H1 (cell line): Measurements from ENCODE around the gene HRH3. TPM values are rescaled to one million over a fixed set of nuclear protein-coding genes. Genes with fewer than 3 reads are reported as not detected.

ENCODE experiments used
- CTCF ChIA-PET: fragments of 300-600 bp; sonication (Branson Sonifier 250); formaldehyde crosslinking; loops from one replicate; lab custom pipeline; 2021; ENCODE audit not compliant: partially characterized antibody; lab: Charles Lee
- POLR2A ChIA-PET: fragments of 300-600 bp; sonication (Branson Sonifier 250); formaldehyde crosslinking; loops from one replicate; lab custom pipeline; 2021; ENCODE audit warnings: inconsistent platforms; ENCODE audit not compliant: partially characterized antibody; lab: Charles Lee
- DNase-seq, 2 experiments: peaks; one replicate each; pipeline versions ENCODE4 v3.0.0 to v3.0.0-alpha.2; 2010 to 2022; ENCODE audit warnings: low spot score in 2 of 2, low read depth in 1 of 2, mixed read lengths in 1 of 2
- FAIRE-seq: peaks from 2 replicates; lab custom pipeline; 2011; peaks lifted over from hg19 to GRCh38; lab: Jason Lieb, UNC
- H2AFZ ChIP-seq: 2 replicates; pipeline ENCODE4 v1.8.1; 2012; ENCODE audit warnings: low read length, inconsistent platforms
- H2AK5ac ChIP-seq: 2 replicates; pipeline ENCODE4 v1.6.1; 2013; ENCODE audit warnings: low read depth, low read length
- H2BK120ac ChIP-seq: replicated peaks from 2 replicates; pipeline ENCODE3; 2013; ENCODE audit warnings: low read depth, low read length, inconsistent platforms
- H2BK12ac ChIP-seq: 2 replicates; pipeline ENCODE4 v1.6.1; 2013; ENCODE audit warnings: low read depth, low read length
- H2BK15ac ChIP-seq: 2 replicates; pipeline ENCODE4 v1.6.1; 2013; ENCODE audit warnings: low read length
- H2BK20ac ChIP-seq: 2 replicates; pipeline ENCODE4 v1.6.1; 2013; ENCODE audit warnings: low read length
- H2BK5ac ChIP-seq: 2 replicates; pipeline ENCODE4 v1.6.1; 2013; ENCODE audit warnings: low read depth, low read length
- H3K14ac ChIP-seq: 2 replicates; pipeline ENCODE4 v1.6.1; 2013; ENCODE audit warnings: inconsistent platforms; ENCODE audit not compliant: insufficient read length
- H3K18ac ChIP-seq: 2 replicates; pipeline ENCODE4 v1.6.1; 2013; ENCODE audit warnings: low read length; ENCODE audit errors: extremely low read depth
- H3K23ac ChIP-seq: 2 replicates; pipeline ENCODE4 v1.6.1; 2013; ENCODE audit warnings: inconsistent platforms; ENCODE audit not compliant: insufficient read length
- H3K23me2 ChIP-seq: 2 replicates; pipeline ENCODE4 v1.6.1; 2013; ENCODE audit warnings: low read depth, low read length
- H3K27ac ChIP-seq: 2 replicates; pipeline ENCODE4 v1.6.1; 2011; ENCODE audit warnings: low read depth, low read length, inconsistent platforms
- H3K27me3 ChIP-seq, 4 experiments: replicated peaks in 1 of 4; 1 replicate in 1 of 4; 2 replicates in 3 of 4; pipeline versions ENCODE4 v1.6.1 to v1.8.1; 2011 to 2013; ENCODE audit warnings: low read length in 3 of 4, mild to moderate bottlenecking in 3 of 4, inconsistent platforms in 2 of 4, mixed read lengths in 2 of 4, moderate library complexity in 1 of 4; ENCODE audit not compliant: control insufficient read depth in 3 of 4, insufficient read depth in 3 of 4; ENCODE audit errors: extremely low read depth in 1 of 4
- H3K36me3 ChIP-seq, 4 experiments: 2 replicates each; pipeline versions ENCODE4 v1.6.1 to v1.8.1; 2011 to 2013; ENCODE audit warnings: mild to moderate bottlenecking in 4 of 4, low read length in 3 of 4, moderate library complexity in 2 of 4, control low read depth in 1 of 4, inconsistent platforms in 1 of 4; ENCODE audit not compliant: insufficient read depth in 4 of 4, control insufficient read depth in 2 of 4
- H3K4ac ChIP-seq: replicated peaks from 2 replicates; pipeline ENCODE3; 2013; ENCODE audit warnings: low read length, low read depth, mixed read lengths, inconsistent platforms; ENCODE audit not compliant: insufficient read length
- H3K4me1 ChIP-seq, 4 experiments: replicated peaks in 1 of 4; 1 replicate in 1 of 4; 2 replicates in 3 of 4; pipeline versions ENCODE4 v1.6.1 to v1.8.1; 2011 to 2013; ENCODE audit warnings: low read length in 3 of 4, inconsistent platforms in 2 of 4, mixed read lengths in 1 of 4; ENCODE audit not compliant: insufficient read depth in 4 of 4, control insufficient read depth in 3 of 4
- H3K4me2 ChIP-seq, 2 experiments: 2 replicates each; pipeline versions ENCODE4 v1.6.1 to v1.8.1; 2011 to 2013; ENCODE audit warnings: low read depth in 2 of 2, low read length in 2 of 2, control low read depth in 1 of 2, inconsistent platforms in 1 of 2, mild to moderate bottlenecking in 1 of 2; ENCODE audit not compliant: insufficient read depth in 1 of 2
- H3K4me3 ChIP-seq, 4 experiments: fragments of 200-600, 300-600 bp in 1 of 4; sonication (generic), shearing (Covaris generic), sonication (Bioruptor Twin) in 1 of 4; 2 replicates each; pipeline versions ENCODE4 v1.5.1 to v1.8.1; 2011 to 2016; ENCODE audit warnings: low read length in 4 of 4, low read depth in 3 of 4, control low read depth in 2 of 4, inconsistent platforms in 2 of 4, mild to moderate bottlenecking in 2 of 4, mixed read lengths in 1 of 4, moderate library complexity in 1 of 4; ENCODE audit not compliant: insufficient read depth in 2 of 4; ENCODE audit errors: extremely low read depth in 1 of 4
- H3K56ac ChIP-seq: replicated peaks from 2 replicates; pipeline ENCODE3; 2013; ENCODE audit warnings: low read depth, mild to moderate bottlenecking, mixed read lengths, low read length, inconsistent platforms; ENCODE audit not compliant: insufficient read length
- H3K79me1 ChIP-seq: 2 replicates; pipeline ENCODE4 v1.6.1; 2013; ENCODE audit warnings: low read depth, low read length, control low read depth
- H3K79me2 ChIP-seq, 2 experiments: 2 replicates each; pipeline versions ENCODE4 v1.6.1 to v1.8.1; 2012 to 2013; ENCODE audit warnings: low read length in 2 of 2, mild to moderate bottlenecking in 2 of 2, inconsistent platforms in 1 of 2; ENCODE audit not compliant: insufficient read depth in 2 of 2, control insufficient read depth in 1 of 2
- H3K9ac ChIP-seq, 4 experiments: replicated peaks in 1 of 4; 1 replicate in 1 of 4; 2 replicates in 3 of 4; pipeline versions ENCODE4 v1.6.1 to v1.8.1; 2011 to 2013; ENCODE audit warnings: low read depth in 3 of 4, low read length in 3 of 4, control low read depth in 2 of 4, mild to moderate bottlenecking in 2 of 4, moderate library complexity in 2 of 4, inconsistent platforms in 1 of 4; ENCODE audit errors: extremely low read depth in 1 of 4
- H3K9me3 ChIP-seq, 2 experiments: 2 replicates each; pipeline versions ENCODE4 v1.6.1 to v1.8.1; 2012 to 2013; ENCODE audit warnings: mild to moderate bottlenecking in 2 of 2, moderate library complexity in 2 of 2, control low read depth in 1 of 2, inconsistent platforms in 1 of 2, low read depth in 1 of 2, low read length in 1 of 2, mixed read lengths in 1 of 2; ENCODE audit not compliant: insufficient read depth in 2 of 2
- H4K20me1 ChIP-seq, 2 experiments: replicated peaks in 1 of 2; 2 replicates each; pipeline versions ENCODE3 to v1.8.1; 2011 to 2013; ENCODE audit warnings: inconsistent platforms in 2 of 2, low read length in 2 of 2, mild to moderate bottlenecking in 1 of 2; ENCODE audit not compliant: insufficient read depth in 2 of 2, control insufficient read depth in 1 of 2
- H4K5ac ChIP-seq: 2 replicates; pipeline ENCODE4 v1.6.1; 2013; ENCODE audit warnings: low read length, low read depth, mixed read lengths, inconsistent platforms; ENCODE audit not compliant: insufficient read length
- H4K8ac ChIP-seq: 2 replicates; pipeline ENCODE4 v1.8.0; 2013; ENCODE audit warnings: mild to moderate bottlenecking, moderate library complexity, low read length, inconsistent platforms; ENCODE audit not compliant: insufficient read depth; ENCODE audit errors: extremely low read depth
- H4K91ac ChIP-seq: replicated peaks from 2 replicates; pipeline ENCODE3; 2013; ENCODE audit warnings: low read length, mixed read lengths, inconsistent platforms; ENCODE audit not compliant: insufficient read length
- ATF2 ChIP-seq: IDR thresholded peaks from 2 replicates; pipeline ENCODE4 v1.6.1; 2012; ENCODE audit warnings: low read length, inconsistent platforms
- ATF3 ChIP-seq: IDR thresholded peaks from 2 replicates; pipeline ENCODE4 v1.6.1; 2011; ENCODE audit warnings: low read depth, mild to moderate bottlenecking, low read length; ENCODE audit not compliant: insufficient read depth
- BACH1 ChIP-seq: IDR thresholded peaks from 2 replicates; pipeline ENCODE4 v1.6.1; 2012; ENCODE audit warnings: low read length, improper control_type of control experiment
- HDAC2 ChIP-seq, 2 experiments: fragments of 300-600 bp in 1 of 2; sonication (generic) in 1 of 2; IDR thresholded peaks; 2 replicates each; pipeline ENCODE4 v1.6.1; 2011 to 2012; ENCODE audit warnings: low read depth in 2 of 2, low read length in 2 of 2, mild to moderate bottlenecking in 2 of 2, moderate library complexity in 2 of 2, borderline replicate concordance in 1 of 2, inconsistent platforms in 1 of 2
- JUND ChIP-seq: IDR thresholded peaks from 2 replicates; pipeline ENCODE4 v1.6.1; 2011; ENCODE audit warnings: mild to moderate bottlenecking, improper control_type of control experiment, low read length
- KDM5A ChIP-seq: fragments of 200-600 bp; IDR thresholded peaks from 2 replicates; pipeline ENCODE4 v1.7.1; 2012; ENCODE audit warnings: mild to moderate bottlenecking, low read length, inconsistent platforms, mixed read lengths
- POU5F1 ChIP-seq: IDR thresholded peaks from 2 replicates; pipeline ENCODE4 v1.6.1; 2011; ENCODE audit warnings: low read depth, mild to moderate bottlenecking, low read length, moderate library complexity
- RFX5 ChIP-seq: IDR thresholded peaks from 2 replicates; pipeline ENCODE4 v1.6.1; 2011; ENCODE audit warnings: low read depth, low read length, improper control_type of control experiment, borderline replicate concordance
- SIX5 ChIP-seq: IDR thresholded peaks from 2 replicates; pipeline ENCODE4 v1.6.1; 2011; ENCODE audit warnings: mild to moderate bottlenecking, low read depth, low read length
- SP1 ChIP-seq: IDR thresholded peaks from 2 replicates; pipeline ENCODE4 v1.6.1; 2011; ENCODE audit warnings: low read depth, low read length
- TAF7 ChIP-seq: optimal IDR thresholded peaks from 2 replicates; pipeline ENCODE3; 2011; ENCODE audit warnings: low read depth, mild to moderate bottlenecking, inconsistent platforms, low read length, moderate library complexity, borderline replicate concordance
- TCF12 ChIP-seq: IDR thresholded peaks from 2 replicates; pipeline ENCODE4 v1.6.1; 2011; ENCODE audit warnings: low read depth, mild to moderate bottlenecking, low read length
- TEAD4 ChIP-seq: IDR thresholded peaks from 2 replicates; pipeline ENCODE4 v1.6.1; 2012; ENCODE audit warnings: low read depth, low read length, inconsistent platforms, mixed read lengths
- WGBS, 2 experiments: shearing (Covaris generic) in 1 of 2; methylation state at CpG; one replicate each; pipeline versions ENCODE4 v1.1.6 to v1.1.7; 2013 to 2015; ENCODE audit warnings: low lambda C conversion rate in 2 of 2, mixed read lengths in 2 of 2, inconsistent platforms in 1 of 2, low coverage in 1 of 2, missing lambda C conversion rate in 1 of 2; ENCODE audit not compliant: insufficient replicate concordance in 2 of 2, insufficient coverage in 1 of 2, insufficient read length in 1 of 2; ENCODE audit errors: extremely low coverage in 1 of 2, missing lambda C conversion rate in 1 of 2; 5-methylcytosine and 5-hydroxymethylcytosine counted together
- polyA plus RNA-seq, 7 experiments: library from polyadenylated mRNA; depleted of rRNA in 3 of 7; stranded (reverse) in 5 of 7; unstranded in 2 of 7; fragments of >200 nt in 5 of 7; fragments of 200-250 nt in 2 of 7; gene quantifications; 1 replicate in 5 of 7; 2 replicates in 1 of 7; 4 replicates in 1 of 7; pipeline versions ENCODE4 v1.2.1 to v1.2.3, GENCODE V29; 2011 to 2013; ENCODE audit warnings: missing spikeins in 2 of 7, mixed read lengths in 2 of 7
- total RNA-seq: library from RNA; stranded (reverse); fragmentation: NEBNext Ultra II Directional; extraction: Animal tissue kit (Norgen Biotek cat#: 25700); gene quantifications from 2 replicates; pipeline ENCODE4 v1.2.1, GENCODE V29; 2021

Gene HRH3
- total and polyA plus RNA-seq, 2 of the 8 experiments (the other 6 are each of a cell fraction or from before 2014, with no cell fraction given), result 2.0 to 4.5 TPM

- ChIA-PET CTCF (interaction anchor here (1.3 to 2.5 kb wide), 2 partner anchors 12 to 169 kb away, joined by 3 to 9 read pairs; no protein-coding TSS in a partner anchor), POLR2A (no interaction called here)
- Histone ChIP-seq H3K79me2 (no peaks in the 10 kb centered on the region), H4K20me1 (peaks cover 0 to 2% of the 10 kb centered on the region in 2 experiments), H2BK120ac (no peak overlapping the region), H3K27ac (no peak overlapping the region), H2BK5ac (no peak overlapping the region), H2BK15ac (no peak overlapping the region), H2AK5ac (no peak overlapping the region), H3K23me2 (no peaks in the 10 kb centered on the region), H4K8ac (no peak overlapping the region), H3K27me3 (no peaks in the 10 kb centered on the region), H3K4me1 (no peaks in the 10 kb centered on the region), H3K18ac (no peak overlapping the region), H3K9ac (no peak overlapping the region), H3K79me1 (no peaks in the 10 kb centered on the region), H3K4ac (no peak overlapping the region), H3K9me3 (no peaks in the 10 kb centered on the region), H3K4me3 (no peak overlapping the region), H4K91ac (no peak overlapping the region), H3K14ac (no peak overlapping the region), H3K4me2 (no peak overlapping the region), H2BK12ac (no peak overlapping the region), H4K5ac (no peak overlapping the region), H3K23ac (no peak overlapping the region), H2AFZ (no peak overlapping the region), H2BK20ac (no peak overlapping the region), H3K56ac (no peak overlapping the region), H3K36me3 (peaks cover 0 to 23% (median 10%) of the 10 kb centered on the region in 4 experiments; a peak in 7 of 8 replicates)
- FAIRE-seq (no peak), DNase-seq (no peak)
- 92% methylated on average over 15 of the region's 18 CpGs; no CpG with 5 or more reads in 1 of the 2 experiments for WGBS, 2 experiments
- TF ChIP-seq RFX5, result no peak
- TF ChIP-seq ATF2, result no peak
- no peak for TF ChIP-seq SIX5
- no peak for TF ChIP-seq HDAC2 (IDR thresholded peaks at IDR 0.05; ENCODE audit: borderline replicate concordance in 1 of 2, low read depth in 2 of 2, low read length in 2 of 2)
- no peak for TF ChIP-seq TCF12
- no peak for TF ChIP-seq ATF3
- TF ChIP-seq POU5F1, result no peak
- TF ChIP-seq TAF7, result no peak
- no peak for TF ChIP-seq JUND
- no peak for TF ChIP-seq SP1
- TF ChIP-seq BACH1, result no peak
- TF ChIP-seq KDM5A, result no peak
- TF ChIP-seq TEAD4, result no peak
Measured at GRCh38 chr20:62197801-62198200, 22.3 kb downstream of the HRH3 start.
